Tibial artery (tissue), 4 donors: ENCODE results near the gene RNF149.
"Not testable (repeated sequence)": the region's sequence is repeated elsewhere in the genome, so short reads cannot be mapped to it uniquely, and the experiment has no call there.

Experiments
- DNase-seq, 2 donors: peaks; one replicate each; pipeline ENCODE4 v3.0.0-alpha.2; 2019
- H3K27ac ChIP-seq, 2 donors: fragments of 200-600 bp; sonication (generic) in 1 of 2; 1 replicate in 1 of 2; 2 replicates in 1 of 2; pipeline ENCODE4 v1.5.1; 2018 to 2019; ENCODE audit warnings: mild to moderate bottlenecking in 1 of 2
- H3K27me3 ChIP-seq, 2 donors: fragments of 200-600 bp; sonication (generic) in 1 of 2; one replicate each; pipeline versions ENCODE4 v1.5.1 to v1.6.0; 2016 to 2019
- H3K36me3 ChIP-seq, 3 donors: fragments of 200-600 bp; sonication (generic) in 2 of 3; one replicate each; pipeline ENCODE4 v1.5.1; 2016 to 2019; ENCODE audit warnings: mild to moderate bottlenecking in 2 of 3
- H3K4me1 ChIP-seq, 4 donors: fragments of 200-600 bp; sonication (generic) in 2 of 4; 1 replicate in 3 of 4; 2 replicates in 1 of 4; pipeline ENCODE4 v1.5.1; 2016 to 2019
- H3K4me3 ChIP-seq, 2 donors: fragments of 200-600 bp; sonication (generic) in 1 of 2; 1 replicate in 1 of 2; 2 replicates in 1 of 2; pipeline ENCODE4 v1.5.1; 2018 to 2019; ENCODE audit warnings: mild to moderate bottlenecking in 2 of 2
- H3K9me3 ChIP-seq, 3 donors: fragments of 200-600 bp; sonication (generic) in 1 of 3; one replicate each; pipeline ENCODE4 v1.5.1; 2016 to 2019
- CTCF ChIP-seq, 2 experiments: fragments of 200-600 bp in 1 of 2; fragments of 450-650 bp in 1 of 2; IDR thresholded peaks; one replicate each; pipeline ENCODE4 v1.5.1; 2017 to 2019; ENCODE audit warnings: antibody characterized with exemption in 2 of 2, mild to moderate bottlenecking in 1 of 2, moderate library complexity in 1 of 2
- intact Hi-C: fragments of 100-400 bp; cut with DNase I; formaldehyde crosslinking; loops from one replicate; pipeline ENCODE4 v1.15.0; 2023; ENCODE audit warnings: low total_unique reads

Gene RNF149

GRCh38 chr2:101249826-101250225, 58.7 kb downstream of the RNF149 start:
- intact Hi-C loops = no loop called here
- H3K4me1 ChIP-seq = peaks cover 0 to 22% (median 19%) of the 10 kb centered on the region in 4 donors
- no peaks in the 10 kb centered on the region for H3K27me3 ChIP-seq
- TF ChIP-seq CTCF (IDR thresholded peaks at IDR 0.05) = no peak
- no peaks in the 10 kb centered on the region for H3K36me3 ChIP-seq
- H3K9me3 ChIP-seq = no peaks in the 10 kb centered on the region
- DNase-seq = no peak
- no peak overlapping the region for H3K4me3 ChIP-seq
- H3K27ac ChIP-seq = no peak overlapping the region

GRCh38 chr2:101248756-101249155, 59.7 kb downstream of the RNF149 start:
- DNase-seq = not testable (repeated sequence)

GRCh38 chr2:101245468-101245867, 63.0 kb downstream of the RNF149 start:
- H3K27ac ChIP-seq, H3K36me3 ChIP-seq, H3K9me3 ChIP-seq, intact Hi-C loops, H3K4me3 ChIP-seq, DNase-seq, H3K4me1 ChIP-seq, H3K27me3 ChIP-seq: not testable (repeated sequence)

More at GRCh38 chr2:101248756-101249155, 59.7 kb downstream of the RNF149 start:
- H3K4me3 ChIP-seq, H3K27ac ChIP-seq, intact Hi-C loops, H3K27me3 ChIP-seq, H3K36me3 ChIP-seq, H3K9me3 ChIP-seq: not testable (repeated sequence)
- peaks cover 0 to 11% (median 8%) of the 10 kb centered on the region in 4 donors for H3K4me1 ChIP-seq

GRCh38 chr2:101244899-101245298, 63.6 kb downstream of the RNF149 start:
- intact Hi-C loops, H3K4me3 ChIP-seq, H3K9me3 ChIP-seq, H3K27me3 ChIP-seq, DNase-seq, H3K4me1 ChIP-seq, H3K36me3 ChIP-seq, H3K27ac ChIP-seq: not testable (repeated sequence)

- DNase-seq, H3K36me3 ChIP-seq, intact Hi-C loops, H3K27me3 ChIP-seq, H3K4me3 ChIP-seq, H3K9me3 ChIP-seq, H3K27ac ChIP-seq, H3K4me1 ChIP-seq: not testable (repeated sequence)
Observed at GRCh38 chr2:101244373-101244772, 64.1 kb downstream of the RNF149 start.

- no peak for TF ChIP-seq CTCF (IDR thresholded peaks at IDR 0.05)
- H3K4me1 ChIP-seq = no peaks in the 10 kb centered on the region
- no peaks in the 10 kb centered on the region for H3K36me3 ChIP-seq
- H3K4me3 ChIP-seq = no peak overlapping the region
- H3K27me3 ChIP-seq = no peaks in the 10 kb centered on the region
- intact Hi-C loops = no loop called here
- no peaks in the 10 kb centered on the region for H3K9me3 ChIP-seq
- DNase-seq = no peak
- no peak overlapping the region for H3K27ac ChIP-seq
Observed at GRCh38 chr2:101241158-101241557, 67.3 kb downstream of the RNF149 start.

- H3K36me3 ChIP-seq, H3K27ac ChIP-seq, H3K4me3 ChIP-seq, H3K27me3 ChIP-seq, DNase-seq, intact Hi-C loops, H3K4me1 ChIP-seq, H3K9me3 ChIP-seq: not testable (repeated sequence)
- peak; percentile 15 to 33 for TF ChIP-seq CTCF (IDR thresholded peaks at IDR 0.05)
Observed at GRCh38 chr2:101240694-101241093, 67.8 kb downstream of the RNF149 start.

GRCh38 chr2:101239760-101240118, 68.8 kb downstream of the RNF149 start:
- H3K4me1 ChIP-seq, H3K4me3 ChIP-seq, intact Hi-C loops, H3K27me3 ChIP-seq, DNase-seq, H3K27ac ChIP-seq, H3K36me3 ChIP-seq, H3K9me3 ChIP-seq: not testable (repeated sequence)
